Hair follicular keratinocyte (primary cell): Measurements from ENCODE around the gene SPRYD3. TPM values are rescaled to one million over a fixed set of nuclear protein-coding genes. Genes with fewer than 3 reads are reported as not detected.

Experiments used
- total RNA-seq: library from RNA; depleted of rRNA; stranded (reverse); fragments of >200 nt; gene quantifications from 2 replicates; pipeline ENCODE4 v1.2.3, GENCODE V29; 2015

The SPRYD3 gene, protein sequence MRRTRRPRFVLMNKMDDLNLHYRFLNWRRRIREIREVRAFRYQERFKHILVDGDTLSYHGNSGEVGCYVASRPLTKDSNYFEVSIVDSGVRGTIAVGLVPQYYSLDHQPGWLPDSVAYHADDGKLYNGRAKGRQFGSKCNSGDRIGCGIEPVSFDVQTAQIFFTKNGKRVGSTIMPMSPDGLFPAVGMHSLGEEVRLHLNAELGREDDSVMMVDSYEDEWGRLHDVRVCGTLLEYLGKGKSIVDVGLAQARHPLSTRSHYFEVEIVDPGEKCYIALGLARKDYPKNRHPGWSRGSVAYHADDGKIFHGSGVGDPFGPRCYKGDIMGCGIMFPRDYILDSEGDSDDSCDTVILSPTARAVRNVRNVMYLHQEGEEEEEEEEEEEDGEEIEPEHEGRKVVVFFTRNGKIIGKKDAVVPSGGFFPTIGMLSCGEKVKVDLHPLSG
- 40.6 and 40.7 TPM in 2 replicates for total RNA-seq

DNA sequence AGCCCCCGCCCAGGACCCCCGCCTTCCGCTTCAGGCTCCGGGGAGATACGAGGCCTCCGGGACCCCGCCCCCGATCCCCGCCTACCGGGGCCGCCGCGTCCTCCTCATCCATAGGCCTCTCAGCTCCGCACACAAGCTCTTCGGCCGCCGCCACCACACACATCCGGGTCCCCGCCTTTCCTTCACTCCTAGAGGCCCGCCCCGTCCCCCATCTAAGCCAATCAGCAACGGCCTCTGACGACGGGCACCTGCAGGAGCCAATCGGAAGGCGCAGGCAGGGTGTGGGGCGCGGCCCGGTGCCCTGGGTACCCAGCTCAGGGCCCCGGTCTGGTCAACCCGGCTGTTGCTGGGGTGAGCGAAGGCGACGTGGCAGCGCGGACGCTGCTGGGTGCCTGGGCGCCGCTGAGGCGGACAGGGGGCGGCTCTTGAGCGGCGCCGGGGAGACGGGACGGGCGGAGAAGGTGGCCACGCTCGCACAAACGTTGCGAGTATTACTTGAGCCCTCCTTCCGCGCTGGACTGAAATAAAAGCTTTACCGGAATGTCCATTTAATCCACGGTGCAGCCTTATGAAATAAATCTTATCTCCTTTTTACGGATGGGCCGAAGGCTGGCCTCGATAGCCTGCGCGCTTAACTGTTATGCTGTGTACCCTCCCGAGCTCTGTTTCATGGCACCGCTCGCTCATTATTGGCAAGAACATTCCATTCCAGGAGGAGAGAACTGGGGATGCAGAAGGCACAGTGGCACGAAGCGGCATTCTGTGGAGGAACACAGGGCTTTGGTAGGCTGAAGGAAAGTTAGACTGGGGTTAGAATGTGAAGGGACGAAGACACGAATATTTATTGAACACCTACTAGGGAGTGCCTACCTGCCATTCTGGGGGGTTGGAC, at the start of gene SPRYD3:
TSS of gene SPRYD3 (minus strand) at position 165 of the 892 bp plus-strand sequence. CDS start at position 108, 57 bp downstream.

GRCh38 chr12:53102883-53103807, 24.0 kb upstream of the SPRYD3 start, which contains the start of gene SOAT2:
Gene SOAT2, plus strand, starts transcription at chr12:53103486. Its CDS starts 92 bp downstream, at chr12:53103578.

DNA sequence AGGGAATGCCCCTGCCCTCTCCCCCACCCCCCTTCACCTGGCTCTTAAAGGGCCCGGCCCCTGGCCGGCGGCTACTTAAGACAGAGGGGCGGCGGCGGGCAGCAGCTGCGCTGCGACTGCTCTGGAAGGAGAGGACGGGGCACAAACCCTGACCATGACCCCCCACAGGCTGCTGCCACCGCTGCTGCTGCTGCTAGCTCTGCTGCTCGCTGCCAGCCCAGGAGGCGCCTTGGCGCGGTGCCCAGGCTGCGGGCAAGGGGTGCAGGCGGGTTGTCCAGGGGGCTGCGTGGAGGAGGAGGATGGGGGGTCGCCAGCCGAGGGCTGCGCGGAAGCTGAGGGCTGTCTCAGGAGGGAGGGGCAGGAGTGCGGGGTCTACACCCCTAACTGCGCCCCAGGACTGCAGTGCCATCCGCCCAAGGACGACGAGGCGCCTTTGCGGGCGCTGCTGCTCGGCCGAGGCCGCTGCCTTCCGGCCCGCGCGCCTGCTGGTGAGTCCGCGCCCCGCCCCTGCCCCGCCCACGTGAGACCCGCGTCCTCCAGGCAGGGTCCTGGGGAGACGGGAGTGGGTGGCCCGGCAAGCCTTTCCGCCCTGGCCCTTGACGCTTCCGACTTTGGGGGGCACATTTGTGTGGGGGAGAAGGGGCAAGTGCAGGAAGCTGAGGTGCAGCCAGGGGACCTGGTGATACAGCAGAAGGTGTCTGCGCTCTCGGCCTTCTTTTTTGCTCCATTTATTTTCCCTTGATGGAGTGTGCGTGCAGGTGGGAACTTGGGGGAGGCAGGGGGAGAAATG, 18.6 kb upstream of the SPRYD3 start, which contains the start of gene IGFBP6:
TSS of gene IGFBP6 (plus strand) at position 104 of the 790 bp plus-strand sequence. CDS start at position 155, 51 bp downstream.

DNA sequence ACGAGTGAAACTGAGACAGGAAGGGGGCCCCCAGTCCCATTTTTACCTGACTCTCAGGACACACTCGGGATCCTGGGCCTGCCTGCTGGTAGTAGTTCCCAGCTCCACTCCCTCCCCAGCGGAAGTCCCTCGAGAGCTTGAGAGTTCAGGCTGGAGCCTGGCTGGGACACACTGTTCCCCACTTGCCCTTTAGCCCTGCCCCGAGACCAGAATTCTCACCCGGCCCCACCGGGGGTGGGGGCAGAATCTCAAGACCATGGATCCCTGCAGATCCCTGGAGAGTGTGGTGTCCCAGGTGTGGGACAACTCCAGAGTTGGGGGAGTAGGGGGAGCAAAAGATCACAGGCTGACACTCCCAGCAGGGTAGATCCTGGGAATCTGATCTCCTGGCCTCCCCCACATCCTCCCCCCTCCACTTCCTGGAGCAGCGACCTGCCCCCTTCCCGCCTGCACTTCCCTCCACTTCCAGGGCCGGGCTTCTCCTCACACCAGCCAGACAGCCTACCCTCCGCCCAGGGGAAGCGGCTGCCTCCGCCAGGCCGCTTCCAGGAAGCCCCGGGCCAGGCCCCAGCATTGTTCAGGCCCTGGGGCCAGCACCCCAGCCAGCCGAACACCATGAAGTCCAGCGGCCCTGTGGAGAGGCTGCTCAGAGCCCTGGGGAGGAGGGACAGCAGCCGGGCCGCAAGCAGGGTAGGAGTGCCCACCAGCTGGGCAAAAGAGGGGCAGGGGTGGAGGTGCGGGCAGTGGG, 29.4 kb downstream of the SPRYD3 start, which contains the start of gene TNS2:
TSS of gene TNS2 (plus strand) at position 495 of the 748 bp plus-strand sequence. CDS start at position 616, 121 bp downstream.

Other genes starting within 250 kb of the SPRYD3 start
- gene KRT79, start 245.1 kb downstream of the SPRYD3 start, total RNA-seq: not detected in 2 replicates
- gene KRT78, start 230.4 kb downstream of the SPRYD3 start, total RNA-seq: 0.04 and 0.16 TPM in 2 replicates
- gene KRT8, start 174.3 kb downstream of the SPRYD3 start, total RNA-seq: 61.1 and 107 TPM in 2 replicates
- 427 and 525 TPM in 2 replicates for gene KRT18, start 130.3 kb downstream of the SPRYD3 start, total RNA-seq
- 424 and 580 TPM in 2 replicates for gene EIF4B, start 72.9 kb downstream of the SPRYD3 start, total RNA-seq
- 3.0 and 3.9 TPM in 2 replicates for gene TNS2, start 29.3 kb downstream of the SPRYD3 start, total RNA-seq
- gene IGFBP6, start 18.3 kb upstream of the SPRYD3 start, total RNA-seq: 93.5 and 128 TPM in 2 replicates
- gene SOAT2, start 24.1 kb upstream of the SPRYD3 start, total RNA-seq: not detected in 2 replicates
- gene ZNF740, start 101.3 kb upstream of the SPRYD3 start, total RNA-seq: 3.8 and 8.4 TPM in 2 replicates
- gene CSAD, start 101.5 kb upstream of the SPRYD3 start, total RNA-seq: 1.4 and 4.5 TPM in 2 replicates
- gene ITGB7, start 127.9 kb upstream of the SPRYD3 start, total RNA-seq: 0.04 and 1.6 TPM in 2 replicates
- gene RARG, start 152.8 kb upstream of the SPRYD3 start, total RNA-seq: 32.6 and 46.6 TPM in 2 replicates
- gene ESPL1, start 188.9 kb upstream of the SPRYD3 start, total RNA-seq: 7.3 and 15.2 TPM in 2 replicates
- gene PFDN5, start 216.2 kb upstream of the SPRYD3 start, total RNA-seq: 366 and 370 TPM in 2 replicates
- 57.2 and 61.8 TPM in 2 replicates for gene MYG1, start 220.3 kb upstream of the SPRYD3 start, total RNA-seq
- 44.7 and 75.2 TPM in 2 replicates for gene AAAS, start 242.2 kb upstream of the SPRYD3 start, total RNA-seq